Neural cell (in vitro differentiated cells): Measurements from ENCODE around the gene PRAMEF4. TPM values are rescaled to one million over a fixed set of nuclear protein-coding genes. Genes with fewer than 3 reads are reported as not detected.

Experiments
- polyA plus RNA-seq: library from polyadenylated mRNA; depleted of rRNA; stranded (reverse); fragments of >200 nt; gene quantifications from 2 replicates; pipeline ENCODE4 v1.2.3, GENCODE V29; 2014
- small RNA-seq, 3 experiments: library from RNA; depleted of rRNA; stranded (forward); fragments of <200 nt; gene quantifications; one replicate each; pipeline ENCODE3, GENCODE V24; 2012

PRAMEF4 gene
- polyA plus RNA-seq, 1 donor from 2014 or later, result not detected

Small RNA genes within 50 kb of the gene (small RNA-seq; reads per million reads assigned to genes)
- 0 reads per million in 3 experiments for gene RNU6-1072P

Other genes with a start within 250 kb of the PRAMEF4 start
- not detected in 2 replicates for gene AADACL4, start 242.1 kb downstream of the PRAMEF4 start, polyA plus RNA-seq
- gene AADACL3, start 170.1 kb downstream of the PRAMEF4 start, polyA plus RNA-seq, result not detected in 2 replicates
- gene CFAP107, start 140.0 kb downstream of the PRAMEF4 start, polyA plus RNA-seq, result not detected in 2 replicates
- not detected in 2 replicates for gene PRAMEF12, start 112.5 kb downstream of the PRAMEF4 start, polyA plus RNA-seq
- gene PRAMEF1, start 94.8 kb downstream of the PRAMEF4 start, polyA plus RNA-seq, result not detected in 2 replicates
- not detected in 2 replicates for gene PRAMEF11, start 54.8 kb downstream of the PRAMEF4 start, polyA plus RNA-seq
- not detected in 2 replicates for gene HNRNPCL1, start 37.5 kb downstream of the PRAMEF4 start, polyA plus RNA-seq
- gene PRAMEF2, start 29.1 kb downstream of the PRAMEF4 start, polyA plus RNA-seq, result not detected in 2 replicates
- not detected in 2 replicates for gene PRAMEF10, start 12.1 kb upstream of the PRAMEF4 start, polyA plus RNA-seq
- gene PRAMEF7, start 30.4 kb upstream of the PRAMEF4 start, polyA plus RNA-seq, result not detected in 2 replicates
- gene PRAMEF6, start 61.4 kb upstream of the PRAMEF4 start, polyA plus RNA-seq, result not detected in 2 replicates
- gene PRAMEF27, start 170.4 kb upstream of the PRAMEF4 start, polyA plus RNA-seq, result not detected in 2 replicates
- not detected in 2 replicates for gene HNRNPCL3, start 174.6 kb upstream of the PRAMEF4 start, polyA plus RNA-seq
- gene PRAMEF25, start 184.6 kb upstream of the PRAMEF4 start, polyA plus RNA-seq, result not detected in 2 replicates
- not detected in 2 replicates for gene HNRNPCL2, start 230.7 kb upstream of the PRAMEF4 start, polyA plus RNA-seq